Testis (tissue), 2 donors: ENCODE data around the gene SPANXA2.

Source experiments
- POLR2A ChIP-seq: fragments of 450-650 bp; IDR thresholded peaks from one replicate; pipeline ENCODE4 v1.6.1; 2017; ENCODE audit warnings: antibody characterized with exemption, mild to moderate bottlenecking, moderate library complexity
- TF ChIP-seq, protein P1 (sequence below), 3 experiments: fragments of 450-650 bp in 2 of 3; fragments of 200-600 bp in 1 of 3; sonication (generic) in 1 of 3; IDR thresholded peaks; one replicate each; pipeline ENCODE4 v1.5.1; 2016 to 2019; ENCODE audit warnings: antibody characterized with exemption in 3 of 3, mild to moderate bottlenecking in 2 of 3, moderate library complexity in 1 of 3

- TF ChIP-seq, protein P1, sequence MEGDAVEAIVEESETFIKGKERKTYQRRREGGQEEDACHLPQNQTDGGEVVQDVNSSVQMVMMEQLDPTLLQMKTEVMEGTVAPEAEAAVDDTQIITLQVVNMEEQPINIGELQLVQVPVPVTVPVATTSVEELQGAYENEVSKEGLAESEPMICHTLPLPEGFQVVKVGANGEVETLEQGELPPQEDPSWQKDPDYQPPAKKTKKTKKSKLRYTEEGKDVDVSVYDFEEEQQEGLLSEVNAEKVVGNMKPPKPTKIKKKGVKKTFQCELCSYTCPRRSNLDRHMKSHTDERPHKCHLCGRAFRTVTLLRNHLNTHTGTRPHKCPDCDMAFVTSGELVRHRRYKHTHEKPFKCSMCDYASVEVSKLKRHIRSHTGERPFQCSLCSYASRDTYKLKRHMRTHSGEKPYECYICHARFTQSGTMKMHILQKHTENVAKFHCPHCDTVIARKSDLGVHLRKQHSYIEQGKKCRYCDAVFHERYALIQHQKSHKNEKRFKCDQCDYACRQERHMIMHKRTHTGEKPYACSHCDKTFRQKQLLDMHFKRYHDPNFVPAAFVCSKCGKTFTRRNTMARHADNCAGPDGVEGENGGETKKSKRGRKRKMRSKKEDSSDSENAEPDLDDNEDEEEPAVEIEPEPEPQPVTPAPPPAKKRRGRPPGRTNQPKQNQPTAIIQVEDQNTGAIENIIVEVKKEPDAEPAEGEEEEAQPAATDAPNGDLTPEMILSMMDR (IDR thresholded peaks at IDR 0.05) = no peak
- TF ChIP-seq POLR2A = no peak
These were observed 49.0 kb downstream of the SPANXA2 start for GRCh38 chrX:141638550-141638949.
